K562 (cell line): ENCODE results near the gene ABHD5. TPM values are rescaled to one million over a fixed set of nuclear protein-coding genes. Genes with fewer than 3 reads are reported as not detected.

Experiments used
- HMBOX1 ChIP-seq: sonication (generic); IDR thresholded peaks from 2 replicates; pipeline ENCODE4 v1.6.1; 2016
- ILK ChIP-seq: fragments of 450-650 bp; IDR thresholded peaks from 2 replicates; pipeline ENCODE4 v1.6.1; 2016; ENCODE audit warnings: missing genetic modification characterization, low read depth, mild to moderate bottlenecking, missing compliant biosample characterization, moderate library complexity, borderline replicate concordance
- RREB1 ChIP-seq: fragments of 250-450 bp; sonication (Bioruptor Pico); IDR thresholded peaks from 2 replicates; pipeline ENCODE4 v1.4.0; 2020
- STAT6 ChIP-seq: sonication (generic); formaldehyde crosslinking; IDR thresholded peaks from 2 replicates; pipeline ENCODE4 v1.8.1; 2023; ENCODE audit warnings: mild to moderate bottlenecking, missing genetic modification reagents
- ZNF212 ChIP-seq: fragments of 450-650 bp; formaldehyde crosslinking; IDR thresholded peaks from 2 replicates; pipeline ENCODE4 v1.4.0; 2020; ENCODE audit warnings: mild to moderate bottlenecking
- ZNF41 ChIP-seq: fragments of 250-450 bp; sonication (Bioruptor Pico); conservative IDR thresholded peaks from 2 replicates; pipeline ENCODE4 v1.4.0; 2020; ENCODE audit warnings: mild to moderate bottlenecking
- polyA plus RNA-seq, 8 experiments: library from polyadenylated mRNA; depleted of rRNA in 4 of 8; stranded (reverse) in 5 of 8; unstranded in 3 of 8; fragments of >200 nt; fragmentation: Nextera tagmentation in 2 of 8; fragmentation: Illumina TruSeq in 1 of 8; extraction: Ambion mirVana in 2 of 8; extraction: Trizol in 1 of 8; gene quantifications; 2 replicates each; pipeline versions ENCODE4 v1.2.1 to v1.2.3, GENCODE V29; 2011 to 2014; ENCODE audit warnings: inconsistent platforms in 1 of 8, missing spikeins in 1 of 8
- total RNA-seq, 7 experiments: library from RNA; depleted of rRNA in 6 of 7; stranded (reverse); fragments of >200 nt in 6 of 7; fragmentation: Illumina TruSeq in 2 of 7; extraction: Trizol in 2 of 7; gene quantifications; 2 replicates each; pipeline versions ENCODE4 v1.2.1 to v1.2.3, GENCODE V29; 2011 to 2021; ENCODE audit warnings: low replicate concordance in 1 of 7
- TF ChIP-seq, protein P1 (sequence below): fragments of 250-450 bp; sonication (Bioruptor Pico); IDR thresholded peaks from 2 replicates; pipeline ENCODE4 v1.4.0; 2020; ENCODE audit warnings: mild to moderate bottlenecking
- TF ChIP-seq, protein P2 (sequence below): fragments of 250-450 bp; sonication (Bioruptor Pico); IDR thresholded peaks from 2 replicates; pipeline ENCODE4 v1.5.0; 2020; ENCODE audit warnings: mild to moderate bottlenecking, borderline replicate concordance

The ABHD5 gene
- total and polyA plus RNA-seq, 9 of the 15 experiments (the other 6 are each of a cell fraction or from before 2014, with no cell fraction given), result 27.8 to 61.7 (median 39.9) TPM

GRCh38 chr3:43704697-43705096 lies 14.0 kb downstream of the ABHD5 start (continued):
- TF ChIP-seq RREB1 (CRISPR knock-in tag) (no peak), HMBOX1 (no peak), ZNF212 (no peak), ILK (tag) (no peak), STAT6 (no peak), ZNF41 (CRISPR knock-in tag) (no peak)
- TF ChIP-seq, protein P1, sequence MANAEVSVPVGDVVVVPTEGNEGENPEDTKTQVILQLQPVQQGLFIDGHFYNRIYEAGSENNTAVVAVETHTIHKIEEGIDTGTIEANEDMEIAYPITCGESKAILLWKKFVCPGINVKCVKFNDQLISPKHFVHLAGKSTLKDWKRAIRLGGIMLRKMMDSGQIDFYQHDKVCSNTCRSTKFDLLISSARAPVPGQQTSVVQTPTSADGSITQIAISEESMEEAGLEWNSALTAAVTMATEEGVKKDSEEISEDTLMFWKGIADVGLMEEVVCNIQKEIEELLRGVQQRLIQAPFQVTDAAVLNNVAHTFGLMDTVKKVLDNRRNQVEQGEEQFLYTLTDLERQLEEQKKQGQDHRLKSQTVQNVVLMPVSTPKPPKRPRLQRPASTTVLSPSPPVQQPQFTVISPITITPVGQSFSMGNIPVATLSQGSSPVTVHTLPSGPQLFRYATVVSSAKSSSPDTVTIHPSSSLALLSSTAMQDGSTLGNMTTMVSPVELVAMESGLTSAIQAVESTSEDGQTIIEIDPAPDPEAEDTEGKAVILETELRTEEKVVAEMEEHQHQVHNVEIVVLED (CRISPR knock-in tag), result no peak
- TF ChIP-seq, protein P2, sequence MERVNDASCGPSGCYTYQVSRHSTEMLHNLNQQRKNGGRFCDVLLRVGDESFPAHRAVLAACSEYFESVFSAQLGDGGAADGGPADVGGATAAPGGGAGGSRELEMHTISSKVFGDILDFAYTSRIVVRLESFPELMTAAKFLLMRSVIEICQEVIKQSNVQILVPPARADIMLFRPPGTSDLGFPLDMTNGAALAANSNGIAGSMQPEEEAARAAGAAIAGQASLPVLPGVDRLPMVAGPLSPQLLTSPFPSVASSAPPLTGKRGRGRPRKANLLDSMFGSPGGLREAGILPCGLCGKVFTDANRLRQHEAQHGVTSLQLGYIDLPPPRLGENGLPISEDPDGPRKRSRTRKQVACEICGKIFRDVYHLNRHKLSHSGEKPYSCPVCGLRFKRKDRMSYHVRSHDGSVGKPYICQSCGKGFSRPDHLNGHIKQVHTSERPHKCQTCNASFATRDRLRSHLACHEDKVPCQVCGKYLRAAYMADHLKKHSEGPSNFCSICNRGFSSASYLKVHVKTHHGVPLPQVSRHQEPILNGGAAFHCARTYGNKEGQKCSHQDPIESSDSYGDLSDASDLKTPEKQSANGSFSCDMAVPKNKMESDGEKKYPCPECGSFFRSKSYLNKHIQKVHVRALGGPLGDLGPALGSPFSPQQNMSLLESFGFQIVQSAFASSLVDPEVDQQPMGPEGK (CRISPR knock-in tag), result no peak
